Thyroid gland (tissue), 4 donors: ENCODE results near the gene NFE2L2.

ENCODE experiments used
- POLR2A ChIP-seq, 2 donors: fragments of 450-650 bp; IDR thresholded peaks; one replicate each; pipeline ENCODE4 v1.6.1; 2017; ENCODE audit warnings: antibody characterized with exemption in 2 of 2, mild to moderate bottlenecking in 2 of 2, moderate library complexity in 1 of 2
- TF ChIP-seq, protein P1 (sequence below), 6 experiments: fragments of 200-600 bp in 3 of 6; fragments of 450-650 bp in 3 of 6; sonication (generic) in 3 of 6; IDR thresholded peaks; one replicate each; pipeline ENCODE4 v1.5.1; 2016 to 2019; ENCODE audit warnings: antibody characterized with exemption in 6 of 6, mild to moderate bottlenecking in 2 of 6, inconsistent platforms in 1 of 6, moderate library complexity in 1 of 6

DNA sequence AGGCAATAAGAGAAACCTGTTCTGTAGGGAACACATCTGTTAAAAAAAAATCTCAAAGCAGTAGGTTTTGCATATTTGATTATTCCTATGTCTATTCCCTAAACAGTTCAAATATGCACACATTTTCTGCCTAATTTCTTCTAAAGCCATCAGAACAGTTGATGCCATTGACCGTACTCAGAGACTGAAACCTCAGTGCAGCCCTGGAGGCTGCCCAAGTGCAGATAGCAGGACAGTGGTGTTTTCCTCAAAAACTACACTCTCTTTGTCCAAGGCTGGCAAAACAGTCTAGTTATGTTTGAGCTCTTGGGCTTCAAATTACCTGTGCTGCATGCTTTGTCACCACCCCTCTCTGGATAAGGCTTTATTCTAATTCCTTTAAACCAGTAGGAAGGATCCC is 23.3 kb upstream of the NFE2L2 start:
- no peak for TF ChIP-seq POLR2A (IDR thresholded peaks at IDR 0.05)
- TF ChIP-seq, protein P1, sequence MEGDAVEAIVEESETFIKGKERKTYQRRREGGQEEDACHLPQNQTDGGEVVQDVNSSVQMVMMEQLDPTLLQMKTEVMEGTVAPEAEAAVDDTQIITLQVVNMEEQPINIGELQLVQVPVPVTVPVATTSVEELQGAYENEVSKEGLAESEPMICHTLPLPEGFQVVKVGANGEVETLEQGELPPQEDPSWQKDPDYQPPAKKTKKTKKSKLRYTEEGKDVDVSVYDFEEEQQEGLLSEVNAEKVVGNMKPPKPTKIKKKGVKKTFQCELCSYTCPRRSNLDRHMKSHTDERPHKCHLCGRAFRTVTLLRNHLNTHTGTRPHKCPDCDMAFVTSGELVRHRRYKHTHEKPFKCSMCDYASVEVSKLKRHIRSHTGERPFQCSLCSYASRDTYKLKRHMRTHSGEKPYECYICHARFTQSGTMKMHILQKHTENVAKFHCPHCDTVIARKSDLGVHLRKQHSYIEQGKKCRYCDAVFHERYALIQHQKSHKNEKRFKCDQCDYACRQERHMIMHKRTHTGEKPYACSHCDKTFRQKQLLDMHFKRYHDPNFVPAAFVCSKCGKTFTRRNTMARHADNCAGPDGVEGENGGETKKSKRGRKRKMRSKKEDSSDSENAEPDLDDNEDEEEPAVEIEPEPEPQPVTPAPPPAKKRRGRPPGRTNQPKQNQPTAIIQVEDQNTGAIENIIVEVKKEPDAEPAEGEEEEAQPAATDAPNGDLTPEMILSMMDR (IDR thresholded peaks at IDR 0.05) = no peak
